Activated CD8-positive, alpha-beta memory T cell treated with anti-CD3 and anti-CD28 coated beads, Interleukin-2, amount 50 U/mL, for 48 hours (primary cell): ENCODE data around the gene CIB4.
A peak's percentile ranks its signal among the peaks of the same experiment; 100 is the strongest.

Source experiments
- DNase-seq: peaks from one replicate; pipeline ENCODE4 v3.0.0-alpha.2; 2020

Gene CIB4

DNA sequence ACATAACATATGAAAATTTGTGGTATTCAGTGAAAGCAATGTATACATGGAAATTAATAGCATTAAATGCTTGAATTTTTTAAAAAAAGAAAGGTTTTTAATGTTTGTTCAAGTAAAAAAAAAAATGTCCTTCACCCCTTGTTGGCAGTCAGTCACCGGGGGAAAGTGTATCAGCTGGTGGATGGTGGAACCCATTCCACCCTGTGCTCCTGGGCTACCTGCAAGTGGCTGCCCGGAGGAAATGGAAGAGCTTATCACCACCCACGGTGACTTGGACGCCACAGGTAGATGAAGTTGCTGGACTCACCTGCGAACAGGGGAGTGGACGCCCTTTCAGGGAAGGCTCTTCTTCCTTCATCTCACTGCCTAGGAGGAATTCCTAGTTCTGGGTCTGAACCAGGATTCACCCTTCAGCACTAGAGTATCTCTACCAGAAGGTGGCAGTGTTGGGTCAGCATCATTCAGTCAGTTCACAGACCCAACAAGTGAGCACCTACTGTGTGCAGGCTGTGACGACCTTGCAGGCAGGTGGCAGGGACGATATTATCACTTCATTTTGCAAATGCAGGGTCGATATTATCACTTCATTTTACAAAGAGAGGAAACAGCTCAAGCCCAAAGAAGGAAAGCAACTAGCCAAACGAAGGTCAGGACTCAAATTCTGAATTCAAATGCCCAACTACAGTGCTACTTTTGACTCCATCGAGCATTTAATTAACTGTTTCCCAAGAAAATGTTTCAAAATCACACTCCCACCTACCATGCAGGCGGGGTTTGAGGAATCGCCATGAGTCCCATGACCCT lies 35.8 kb downstream of the CIB4 start:
- peak; percentile 54 for DNase-seq

DNA sequence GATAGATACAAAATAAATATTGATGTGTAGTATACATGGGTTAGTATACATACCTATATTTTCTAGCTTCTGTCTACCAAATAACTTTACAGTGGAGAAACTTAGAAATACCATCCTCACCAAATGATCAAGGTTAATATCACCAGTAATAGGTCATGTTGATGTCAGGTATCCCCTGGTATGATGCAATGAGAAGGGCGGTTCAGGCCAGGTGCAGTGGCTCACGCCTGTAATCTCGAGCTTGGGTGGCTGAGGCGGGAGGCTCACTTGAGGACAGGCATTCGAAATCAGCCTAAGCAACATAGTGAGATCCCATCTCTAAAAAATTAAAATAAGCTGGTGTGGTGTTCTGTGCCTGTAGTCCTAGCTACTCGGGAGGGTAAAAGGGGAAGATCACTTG lies 38.6 kb downstream of the CIB4 start:
- no peak for DNase-seq

DNA sequence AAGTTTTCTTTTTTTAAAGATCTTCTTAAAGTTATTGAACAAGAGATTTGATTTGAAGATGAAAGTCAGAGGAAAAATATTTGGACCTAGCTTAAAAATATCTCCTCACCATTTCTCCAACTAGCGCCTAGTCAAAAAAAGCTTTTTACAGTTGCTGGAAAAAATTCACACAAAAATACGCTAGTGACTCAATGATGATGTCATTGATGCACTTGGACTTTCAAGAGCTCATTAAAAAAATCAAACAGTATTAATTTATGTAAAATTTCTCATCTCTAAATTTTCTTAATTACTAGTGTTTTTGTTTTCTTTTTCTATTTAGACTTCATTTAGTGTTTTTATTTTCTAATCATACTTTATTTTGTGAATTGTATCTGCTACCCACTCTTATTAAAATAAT lies 41.8 kb downstream of the CIB4 start:
- no peak for DNase-seq

DNA sequence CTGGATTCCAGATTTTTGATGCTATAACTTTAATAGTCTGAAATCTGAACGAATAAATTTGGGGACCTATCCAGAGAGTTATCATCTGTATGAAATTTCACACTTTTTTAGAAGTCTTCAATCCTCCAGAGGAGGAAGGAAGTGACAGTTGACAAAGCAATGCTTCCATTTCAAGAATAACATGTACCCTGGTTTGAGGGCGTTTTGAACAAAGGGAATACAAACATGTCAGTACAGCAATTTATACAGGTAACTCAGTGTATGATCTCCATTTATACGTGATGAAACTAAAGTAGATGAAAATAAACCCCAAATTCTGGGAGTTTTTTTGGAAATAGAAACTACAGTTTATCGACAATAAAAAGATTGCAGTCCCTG lies 42.2 kb downstream of the CIB4 start:
- DNase-seq, result no peak

DNA sequence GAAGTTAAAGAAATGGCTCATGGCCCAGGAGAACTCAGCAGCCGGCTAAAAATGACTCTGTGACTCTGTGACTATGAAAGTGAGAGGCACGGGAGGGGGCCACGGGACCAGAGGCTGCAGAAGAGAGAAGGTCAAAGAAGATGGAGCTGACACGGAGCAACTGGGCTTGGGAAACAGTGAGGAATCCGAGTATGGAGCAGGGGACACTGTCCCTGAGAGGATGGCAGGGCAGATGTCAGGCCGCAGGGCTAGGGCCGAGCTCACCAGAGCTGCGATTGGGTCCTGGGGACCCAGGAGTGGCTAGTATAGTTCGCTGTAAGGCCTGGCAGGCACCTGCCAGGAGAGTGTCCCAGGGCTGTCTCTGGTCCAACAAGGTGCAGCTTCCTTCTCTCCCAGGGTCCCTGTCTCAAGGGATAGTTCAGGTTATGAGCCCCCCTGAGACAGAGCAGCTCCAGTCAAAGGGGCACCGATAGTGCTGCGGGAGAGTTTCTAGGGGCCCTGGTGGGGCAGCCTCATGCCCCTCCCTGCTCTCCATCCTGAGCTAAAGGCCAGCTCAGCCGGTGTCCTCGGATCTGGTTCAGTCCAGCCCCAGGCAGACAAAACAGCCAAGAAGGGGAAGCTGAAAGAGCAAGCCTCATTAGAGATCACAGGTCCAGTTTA lies 42.7 kb downstream of the CIB4 start:
- peak; percentile 35 for DNase-seq

DNA sequence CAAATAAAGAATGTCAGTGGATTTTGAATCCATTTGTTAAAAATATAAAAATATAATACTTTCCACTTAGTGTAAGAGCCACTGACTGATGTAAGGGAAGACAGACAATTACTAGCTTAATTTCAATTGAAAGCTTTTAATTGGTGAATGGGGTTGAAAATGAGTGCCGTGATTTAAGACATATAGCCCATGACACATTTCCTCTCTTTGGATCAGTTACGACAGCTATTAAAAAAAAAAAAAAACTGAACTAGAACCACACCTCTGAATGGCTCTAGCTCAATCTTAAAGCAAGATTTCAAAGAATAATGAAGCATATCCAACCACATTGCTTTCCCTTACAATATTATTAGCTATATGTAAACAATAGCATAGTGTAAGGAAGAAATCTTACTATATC lies 44.0 kb downstream of the CIB4 start:
- DNase-seq, result no peak

DNA sequence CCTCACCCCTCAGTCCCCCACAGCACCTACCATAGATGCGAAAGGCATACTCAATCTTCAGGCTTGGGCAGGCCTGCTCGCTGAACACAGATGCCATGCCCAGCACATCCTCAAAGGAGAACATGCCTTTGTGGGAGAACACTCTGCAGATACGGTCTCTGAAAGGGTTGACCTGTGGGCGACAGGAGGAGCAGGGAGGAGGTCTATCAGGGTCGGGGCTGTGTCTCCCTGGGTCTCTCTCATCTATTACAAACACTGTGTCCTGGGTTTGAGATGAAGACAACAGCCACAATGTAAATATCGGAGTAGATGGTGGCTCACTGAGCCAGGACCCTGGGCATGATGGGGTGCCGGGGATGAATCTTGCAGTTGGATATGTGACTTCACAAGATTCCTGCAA lies 46.0 kb downstream of the CIB4 start:
- DNase-seq, result peak; percentile 38

DNA sequence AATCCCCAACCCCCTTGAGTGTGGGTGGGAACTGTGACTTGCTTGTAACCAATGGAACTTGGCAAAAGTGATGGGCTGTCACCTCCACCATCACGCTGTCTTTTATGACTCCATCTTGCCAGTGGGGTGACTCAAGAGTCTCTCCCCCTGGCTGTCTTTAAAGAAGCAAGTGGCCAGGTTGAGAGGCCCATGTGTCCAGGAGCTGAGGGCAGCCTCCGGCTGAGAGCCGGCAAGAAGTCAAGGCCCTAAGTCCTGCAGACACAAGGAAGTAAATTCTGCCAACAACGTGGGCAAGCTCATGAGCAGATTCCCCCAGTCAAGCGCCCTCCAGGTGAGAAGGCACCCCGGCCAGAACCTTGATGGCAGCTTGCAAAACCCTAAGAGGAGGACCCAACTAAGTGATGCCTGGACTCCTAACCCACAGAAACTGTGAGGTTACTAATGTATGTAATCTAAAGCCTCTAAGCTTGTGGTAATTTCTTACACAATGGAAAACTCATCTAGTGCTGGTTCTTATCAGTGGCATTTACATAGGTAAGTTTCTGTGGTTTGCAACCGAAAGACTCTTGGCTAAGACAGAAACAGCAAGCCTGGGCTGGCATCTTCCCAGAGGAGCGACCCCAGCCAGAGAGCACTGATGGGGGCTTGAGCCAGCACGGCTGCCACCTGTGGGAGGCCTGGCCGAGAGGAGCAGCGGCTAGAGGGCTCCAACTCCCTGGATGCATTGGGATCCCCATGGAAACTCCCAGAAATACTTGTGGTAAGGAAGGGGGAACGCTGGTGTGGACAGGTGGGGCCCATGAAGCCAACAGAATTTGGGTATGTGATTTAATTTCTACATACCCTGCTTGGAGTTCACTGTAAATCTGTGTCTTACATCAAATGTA lies 49.3 kb downstream of the CIB4 start:
- DNase-seq, result peak; percentile 52

DNA sequence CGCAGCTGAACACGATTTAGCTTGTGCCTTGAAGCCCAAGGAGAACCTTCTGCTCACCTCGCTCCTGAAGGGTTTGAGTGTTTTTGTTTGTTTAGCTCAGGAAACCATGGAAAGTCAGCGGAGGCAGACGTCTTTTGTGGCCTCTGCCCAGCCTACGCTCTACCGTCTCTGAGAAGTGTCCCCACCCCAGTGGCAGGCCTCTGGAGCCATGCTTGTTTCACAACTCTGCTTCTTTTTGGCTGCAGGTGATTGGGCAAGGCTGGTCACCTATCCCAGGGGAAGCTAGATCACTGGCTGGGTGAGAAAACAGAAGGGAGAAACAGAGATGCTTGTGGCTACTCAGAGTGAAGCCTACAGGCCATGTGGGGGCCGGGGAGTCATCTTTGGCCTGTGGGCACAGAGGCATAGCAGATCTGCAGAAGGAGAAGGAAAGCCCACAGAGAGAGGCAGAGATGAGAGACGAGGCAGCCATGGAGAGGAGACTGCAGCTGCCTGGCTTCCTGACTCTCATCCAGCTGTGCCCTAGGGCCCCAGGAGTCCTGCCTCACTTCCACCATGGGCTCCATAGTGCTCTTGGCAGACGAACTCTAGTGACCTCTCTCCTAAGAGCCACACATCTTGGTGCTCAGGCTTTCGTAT lies 50.1 kb downstream of the CIB4 start:
- no peak for DNase-seq

DNA sequence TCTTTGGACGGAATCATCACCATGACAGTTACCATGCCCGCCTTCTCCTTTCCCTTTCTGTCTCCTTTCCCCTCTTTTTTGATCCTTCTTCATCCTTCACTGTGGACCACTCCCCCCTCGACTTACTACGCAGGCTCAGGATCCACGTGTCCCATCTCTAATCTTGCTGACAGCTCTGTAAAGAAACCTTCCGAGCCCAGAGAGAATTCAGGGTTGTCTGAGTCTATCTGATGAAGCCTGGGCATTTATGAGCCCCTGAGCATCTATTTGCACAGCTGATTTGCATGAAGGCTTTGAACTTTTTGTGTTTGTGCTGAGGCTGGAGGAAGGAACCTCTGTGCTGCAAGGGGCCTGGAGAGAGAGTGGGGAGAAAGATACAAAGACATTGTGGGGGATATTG lies 50.7 kb downstream of the CIB4 start:
- peak; percentile 25 for DNase-seq

DNA sequence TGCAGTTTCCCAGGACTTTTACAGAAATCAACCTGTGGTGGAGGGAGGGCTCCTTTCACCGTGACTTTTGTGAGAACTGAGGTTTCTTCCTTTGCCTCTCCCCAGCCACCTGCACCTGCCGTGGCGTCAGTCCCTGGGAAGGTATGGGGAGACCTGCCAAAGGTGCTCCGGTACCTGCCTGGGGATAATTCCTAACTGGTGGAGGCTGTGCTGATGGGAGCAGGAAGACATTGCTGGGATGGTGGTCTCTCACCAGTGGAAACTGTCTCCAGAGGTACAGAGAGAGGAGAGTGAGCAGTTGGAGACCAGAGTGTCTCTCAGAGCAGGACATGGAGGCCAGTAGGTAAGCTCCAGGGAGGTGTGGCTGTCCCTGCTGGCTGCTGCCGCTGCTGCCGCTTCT lies 52.6 kb downstream of the CIB4 start:
- peak; percentile 23 for DNase-seq

DNA sequence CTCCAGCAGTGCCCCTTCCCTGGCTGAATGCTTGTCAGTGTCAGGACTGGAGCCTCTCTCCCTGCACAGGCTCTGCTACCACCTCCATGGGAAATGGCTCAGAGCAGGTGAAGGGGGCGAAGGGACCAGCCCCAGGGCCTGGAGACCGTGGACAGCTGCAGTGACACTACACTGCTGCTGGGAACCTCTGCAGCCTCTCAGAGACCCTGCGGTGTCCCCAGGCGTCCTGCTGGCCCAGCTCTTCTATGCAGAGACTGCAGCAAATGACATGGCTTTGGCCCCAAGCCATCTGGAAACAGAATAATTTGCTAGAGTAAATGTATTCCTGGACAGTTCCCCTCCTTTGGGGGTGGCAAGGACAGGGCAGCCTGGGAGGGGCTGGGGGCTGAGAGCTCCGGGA lies 53.2 kb downstream of the CIB4 start:
- DNase-seq, result peak; percentile 35

DNA sequence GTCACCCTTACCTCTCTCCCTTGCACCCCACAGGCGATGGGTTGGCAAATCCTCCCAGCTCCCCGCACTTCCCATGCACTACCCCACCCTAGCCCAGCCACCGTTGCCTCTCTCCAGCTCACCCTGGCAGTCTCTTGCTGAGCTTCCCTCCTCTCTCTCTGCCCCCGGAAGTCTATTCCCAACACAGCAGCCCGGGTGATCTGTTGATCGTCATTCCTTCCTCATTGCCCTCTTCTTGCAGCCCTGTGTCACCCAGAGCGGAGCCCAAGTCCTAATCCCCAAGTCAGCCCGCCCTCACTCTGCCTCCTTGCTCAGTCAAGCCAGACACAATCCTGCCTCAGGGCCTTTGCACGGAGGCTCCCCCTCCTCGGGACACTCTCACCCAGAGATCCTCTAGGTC lies 55.2 kb downstream of the CIB4 start:
- DNase-seq, result peak; percentile 45

DNA sequence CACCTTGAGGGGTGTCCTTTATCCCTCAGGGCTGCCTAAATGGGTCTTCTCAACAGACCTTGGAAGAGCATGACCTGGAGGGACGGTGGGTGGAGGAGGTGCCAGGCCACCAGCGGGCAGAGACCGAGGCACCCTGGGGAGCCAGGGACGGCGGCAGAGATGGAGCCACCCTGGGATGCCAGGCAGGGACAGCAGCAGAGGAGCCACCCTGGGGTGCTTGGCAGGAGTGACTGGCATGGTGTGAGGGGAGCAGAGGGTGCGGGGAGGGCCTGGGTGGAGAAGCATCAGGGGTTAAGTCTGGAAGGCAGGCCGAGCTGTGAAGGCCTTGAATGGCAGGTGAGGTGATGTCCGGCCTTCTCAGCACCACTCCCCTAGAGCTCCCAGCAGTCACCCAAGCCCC lies 56.1 kb downstream of the CIB4 start:
- peak; percentile 30 for DNase-seq

DNA sequence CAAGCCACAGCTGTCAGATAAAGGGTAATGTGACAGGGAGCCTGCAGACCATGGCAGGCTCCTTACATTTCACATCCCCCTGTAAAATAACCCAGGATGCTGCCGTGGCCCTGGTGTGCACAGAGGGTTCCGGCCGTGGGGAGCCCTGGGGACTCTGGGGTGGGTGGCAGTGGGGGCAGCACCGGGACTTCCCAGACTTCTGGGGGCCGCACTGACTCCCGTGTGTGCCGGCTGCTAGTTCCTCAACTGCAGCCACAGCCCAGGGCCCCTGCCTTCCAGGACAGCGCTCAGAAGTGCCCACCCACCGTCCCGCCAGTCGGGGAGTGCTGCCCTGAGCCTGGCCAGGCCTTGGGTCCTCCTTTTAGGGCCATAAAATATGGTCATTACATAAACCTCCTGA lies 56.5 kb downstream of the CIB4 start:
- DNase-seq, result peak; percentile 29

DNA sequence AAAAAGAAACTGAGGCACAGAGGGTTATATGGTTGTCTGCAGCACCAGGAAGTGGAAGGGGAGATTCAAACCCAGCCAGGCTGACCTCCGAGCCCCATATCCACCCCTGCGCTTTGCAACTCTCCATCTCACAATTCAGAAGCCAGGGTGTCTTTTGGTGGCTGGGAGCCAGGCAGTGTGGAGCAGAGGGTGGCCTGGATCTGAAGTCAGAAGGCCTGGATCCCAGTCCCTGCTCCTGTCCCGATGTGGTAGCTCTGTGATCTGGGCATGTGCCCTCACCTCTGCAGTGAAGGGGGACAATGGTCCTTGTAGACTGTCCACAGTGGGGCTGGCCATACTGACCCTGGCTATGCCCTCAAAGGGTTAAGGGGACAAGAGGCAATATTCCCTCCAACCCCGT lies 57.0 kb downstream of the CIB4 start:
- peak; percentile 39 for DNase-seq

DNA sequence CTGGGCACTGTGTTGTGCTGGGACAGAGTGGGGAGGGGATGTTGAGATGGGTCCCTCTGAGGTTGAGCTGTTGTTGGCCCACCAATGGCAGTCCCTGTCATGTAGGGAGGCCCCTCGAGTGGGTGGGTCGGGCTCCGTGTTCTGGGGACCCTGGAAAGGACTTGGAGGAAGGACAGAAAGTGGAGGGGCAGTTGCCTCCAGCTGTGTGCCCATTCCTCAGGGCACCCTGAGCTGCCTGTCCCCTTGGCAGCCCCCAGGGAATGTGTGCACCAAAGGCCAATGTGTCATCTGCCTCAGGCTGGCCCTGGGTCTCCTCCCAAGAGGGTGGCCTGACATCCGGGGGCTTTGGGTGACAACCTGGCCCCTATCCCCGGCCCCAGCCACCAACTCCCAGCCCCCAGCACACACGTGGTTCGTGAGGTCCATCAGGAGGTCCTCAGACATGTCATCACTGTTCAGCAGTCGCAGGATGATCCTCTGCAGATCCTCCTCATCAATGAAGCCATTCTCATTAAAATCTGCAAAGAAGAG lies 57.7 kb downstream of the CIB4 start:
- peak; percentile 35 for DNase-seq

DNA sequence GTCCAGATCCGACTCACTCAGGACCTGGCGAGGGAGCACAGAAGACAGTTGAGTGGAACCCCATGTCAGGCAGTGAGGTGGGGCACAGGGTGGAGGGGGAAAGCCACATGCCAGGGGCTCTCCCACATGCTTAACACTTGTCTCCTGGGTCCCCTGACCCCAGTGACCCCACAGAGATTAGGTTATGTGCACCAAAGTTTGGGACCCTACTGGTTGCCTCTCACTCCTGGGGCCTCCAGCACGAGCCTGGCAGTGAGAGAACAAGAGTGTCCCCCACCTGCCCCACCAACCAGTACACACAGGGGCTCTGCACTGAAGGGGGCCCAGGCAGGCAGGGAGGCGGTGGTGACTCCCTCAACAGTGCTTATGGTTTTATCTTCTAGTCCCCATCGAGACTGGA lies 58.3 kb downstream of the CIB4 start:
- peak; percentile 39 for DNase-seq

DNA sequence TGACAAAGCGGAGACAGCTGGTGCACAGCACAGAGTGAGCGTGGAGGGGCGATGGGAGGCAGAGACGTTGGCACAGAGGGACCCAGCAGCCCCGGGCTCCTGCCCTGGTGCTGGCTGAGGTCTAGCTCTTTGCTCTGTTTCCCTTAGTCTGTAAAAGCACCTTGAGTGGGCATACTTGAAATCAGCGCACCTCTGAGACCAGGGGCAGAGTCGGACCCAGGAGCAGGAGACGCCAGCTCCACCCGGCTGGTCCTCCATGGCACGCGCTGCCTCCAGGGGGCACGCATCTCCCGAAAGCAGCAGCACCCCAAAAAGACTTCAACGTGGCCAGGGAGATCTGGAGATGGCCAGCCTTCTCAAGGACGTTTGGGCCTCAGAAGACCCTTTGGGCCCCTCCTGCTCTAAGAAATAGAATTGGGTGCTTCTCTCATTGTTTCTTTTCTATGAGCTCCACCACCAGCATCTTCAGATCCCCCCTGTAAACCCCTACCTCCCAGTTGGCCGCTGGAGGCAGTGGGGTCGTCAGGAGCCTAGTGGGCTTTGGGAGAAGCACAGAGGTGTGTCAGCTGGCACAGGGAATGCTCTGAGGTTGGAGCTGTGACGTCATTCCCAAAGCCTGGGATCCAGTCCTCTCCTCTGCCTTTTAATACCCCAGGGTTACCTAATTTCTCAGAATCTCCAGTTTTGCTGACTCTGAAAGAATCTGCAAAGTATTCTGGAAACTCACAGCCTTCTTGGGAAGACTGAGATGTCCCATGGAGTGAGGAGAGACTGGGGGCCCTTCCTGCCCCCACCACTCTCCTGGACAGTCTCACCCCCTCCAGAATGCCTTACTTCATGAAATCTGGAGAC lies 58.9 kb downstream of the CIB4 start:
- DNase-seq, result peak; percentile 8

DNA sequence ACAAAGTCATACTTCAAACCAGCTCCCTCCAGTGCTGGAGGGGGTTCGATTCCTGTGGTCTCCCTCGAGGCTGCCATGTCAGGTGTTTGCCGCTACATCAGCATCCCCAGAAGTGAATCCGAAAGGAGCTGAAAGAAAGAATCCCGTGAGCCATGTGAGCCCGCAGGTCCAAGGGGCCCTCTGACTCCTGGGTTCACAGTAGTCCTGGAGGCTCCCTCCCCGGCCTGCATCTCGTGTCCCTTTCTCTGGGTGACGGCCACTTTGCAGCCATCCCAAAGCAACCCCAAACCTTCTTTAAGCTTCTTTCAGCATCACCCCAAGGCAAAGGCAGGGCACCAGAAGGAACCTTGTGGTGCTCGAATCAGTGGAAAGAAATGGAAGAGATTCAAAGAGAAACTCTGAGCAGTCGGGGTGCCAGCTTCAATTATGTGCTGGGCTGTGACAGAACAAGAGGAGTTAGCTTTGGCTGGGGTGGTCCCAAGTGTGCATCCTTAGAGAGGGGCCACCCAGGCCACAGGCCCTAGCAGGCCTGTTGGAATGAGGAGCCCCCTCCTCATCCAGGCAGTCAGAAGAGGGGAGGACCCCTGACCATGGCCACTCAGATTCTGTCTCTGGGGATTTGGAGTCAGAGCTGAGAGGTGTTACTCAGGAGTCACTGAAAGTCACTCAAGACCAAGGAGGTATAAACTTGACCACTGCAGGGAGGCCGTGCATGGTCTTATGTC lies 59.7 kb downstream of the CIB4 start:
- peak; percentile 40 for DNase-seq

DNA sequence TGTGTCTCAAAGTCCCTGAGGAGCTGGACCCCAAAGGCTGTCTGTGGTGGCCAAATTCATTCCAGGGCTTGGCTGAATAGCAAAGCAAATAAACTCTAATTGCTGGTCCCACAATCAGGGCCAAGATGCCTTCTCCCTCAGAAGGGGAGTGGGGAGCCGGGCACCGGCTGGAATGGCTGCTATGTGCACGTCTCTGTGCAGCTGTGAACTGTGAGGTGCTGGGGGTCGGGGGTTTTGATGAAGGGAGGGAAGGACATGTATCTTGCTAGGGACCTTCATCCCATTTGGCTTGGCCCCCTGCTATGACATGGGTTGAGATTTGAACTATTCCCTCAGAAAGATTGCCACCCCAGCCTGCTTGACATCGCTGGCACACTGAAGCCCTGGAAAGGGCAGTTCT lies 60.4 kb downstream of the CIB4 start:
- no peak for DNase-seq
